Measurements from ENCODE around the gene ORM1. TPM values are rescaled to one million over a fixed set of nuclear protein-coding genes. Genes with fewer than 3 reads are reported as not detected.
A peak's percentile ranks its signal among the peaks of the same experiment; 100 is the strongest.
"Not testable (repeated sequence)": the region's sequence is repeated elsewhere in the genome, so short reads cannot be mapped to it uniquely, and the experiment has no call there.

The ORM1 gene
- not detected for total RNA-seq

DNA sequence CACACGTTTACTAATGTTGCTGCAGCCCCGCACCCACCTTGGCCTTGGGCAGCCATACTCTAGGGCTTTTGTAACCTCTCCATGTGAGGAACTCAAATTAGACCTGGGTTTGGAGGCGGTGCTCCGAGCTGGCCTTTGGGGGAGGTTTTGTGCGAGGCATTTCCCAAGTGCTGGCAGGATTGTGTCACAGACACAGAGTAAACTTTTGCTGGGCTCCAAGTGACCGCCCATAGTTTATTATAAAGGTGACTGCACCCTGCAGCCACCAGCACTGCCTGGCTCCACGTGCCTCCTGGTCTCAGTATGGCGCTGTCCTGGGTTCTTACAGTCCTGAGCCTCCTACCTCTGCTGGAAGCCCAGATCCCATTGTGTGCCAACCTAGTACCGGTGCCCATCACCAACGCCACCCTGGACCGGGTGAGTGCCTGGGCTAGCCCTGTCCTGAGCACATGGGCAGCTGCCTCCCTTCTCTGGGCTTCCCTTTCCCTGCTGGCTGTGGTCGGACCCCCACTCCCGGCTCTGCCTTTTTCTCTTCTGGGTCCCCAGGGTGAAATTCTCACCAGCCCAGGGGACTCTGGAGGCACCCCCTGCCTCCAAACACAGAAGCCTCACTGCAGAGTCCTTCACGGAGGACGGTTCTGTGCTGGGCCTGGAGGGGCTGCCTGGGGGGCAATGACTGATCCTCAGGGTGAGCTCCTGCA lies at the start of gene ORM1:
Gene ORM1 (plus strand): TSS at position 268 of the 701 bp plus-strand sequence. CDS start 36 bp downstream, at position 304.
- H3K4me3 Mint-ChIP-seq; H3K9me3 Mint-ChIP-seq (ENCODE audit: insufficient read depth); CTCF ChIA-PET; H3K36me3 Mint-ChIP-seq (ENCODE audit: low read depth); H3K27me3 Mint-ChIP-seq (ENCODE audit: low read depth); POLR2A ChIA-PET; H3K27ac Mint-ChIP-seq; H3K4me1 Mint-ChIP-seq (ENCODE audit: low read depth); DNase-seq: not testable (repeated sequence)
- ATAC-seq, result peak; percentile 23

GRCh38 chr9:114273461-114273881 lies 49.4 kb upstream of the ORM1 start:
- ChIA-PET POLR2A (no interaction called here), CTCF (interaction anchor here (1.8 kb wide), 1 partner anchor 17 kb away, joined by 7 read pairs; no protein-coding TSS in a partner anchor)
- no peak for DNase-seq
- no peaks in the 10 kb centered on the region for H3K36me3 Mint-ChIP-seq (ENCODE audit: low read depth)
- no peaks in the 10 kb centered on the region for H3K27me3 Mint-ChIP-seq (ENCODE audit: low read depth)
- H3K27ac Mint-ChIP-seq, result no peak overlapping the region
- H3K9me3 Mint-ChIP-seq (ENCODE audit: insufficient read depth), result no peaks in the 10 kb centered on the region
- ATAC-seq, result no peak
- no peaks in the 10 kb centered on the region for H3K4me1 Mint-ChIP-seq (ENCODE audit: low read depth)
- H3K4me3 Mint-ChIP-seq, result no peak overlapping the region

GRCh38 chr9:114274217-114274616 lies 48.7 kb upstream of the ORM1 start:
- ChIA-PET POLR2A (no interaction called here), CTCF (interaction anchor here (1.0 to 1.8 kb wide), 2 partner anchors 17 to 19 kb away, joined by 3 to 7 read pairs; no protein-coding TSS in a partner anchor)
- H3K27ac Mint-ChIP-seq, result no peak overlapping the region
- H3K4me1 Mint-ChIP-seq (ENCODE audit: low read depth), result no peaks in the 10 kb centered on the region
- H3K4me3 Mint-ChIP-seq, result no peak overlapping the region
- no peaks in the 10 kb centered on the region for H3K27me3 Mint-ChIP-seq (ENCODE audit: low read depth)
- no peak for ATAC-seq
- H3K9me3 Mint-ChIP-seq (ENCODE audit: insufficient read depth), result no peaks in the 10 kb centered on the region
- DNase-seq, result no peak
- no peaks in the 10 kb centered on the region for H3K36me3 Mint-ChIP-seq (ENCODE audit: low read depth)

DNA sequence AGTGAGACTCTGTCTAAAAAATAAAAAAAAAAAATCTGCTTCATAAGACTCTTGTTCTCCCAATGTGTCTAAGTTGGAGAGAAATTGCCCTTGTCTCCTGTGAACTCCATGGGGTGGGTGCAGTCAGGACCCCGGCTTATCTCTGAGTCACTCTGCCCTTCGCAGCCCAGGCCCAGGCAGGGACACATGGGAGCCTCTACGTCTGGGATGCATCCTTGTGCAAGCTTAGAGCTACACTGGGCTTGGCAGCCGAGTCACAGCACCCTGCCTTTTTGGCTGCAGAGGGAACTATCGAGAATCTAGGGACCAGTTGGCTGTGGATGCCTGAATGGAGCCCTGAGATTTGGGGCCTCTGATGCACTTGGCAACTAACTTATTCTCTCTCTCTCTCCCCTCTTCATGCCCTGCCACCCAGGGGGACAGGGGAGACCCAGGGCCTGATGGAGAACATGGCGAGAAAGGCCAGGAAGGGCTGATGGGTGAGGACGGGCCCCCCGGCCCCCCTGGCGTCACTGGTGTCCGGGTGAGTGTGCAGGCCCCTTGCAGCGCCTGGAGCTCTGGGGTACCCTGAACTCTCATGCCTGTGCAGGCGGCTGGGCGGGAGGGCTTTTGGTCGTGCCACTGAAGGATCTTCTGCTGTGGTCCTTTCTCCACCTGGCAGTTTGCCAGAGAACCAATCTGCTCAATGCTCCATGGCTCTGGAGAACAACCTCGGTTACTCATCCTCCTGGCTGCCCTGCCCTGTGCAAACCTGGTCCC lies 47.5 kb upstream of the ORM1 start:
- ChIA-PET POLR2A (no interaction called here), CTCF (interaction anchor here (0.7 kb wide), 1 partner anchor 15 kb away, joined by 3 read pairs; no protein-coding TSS in a partner anchor)
- no peak for DNase-seq
- Mint-ChIP-seq H3K4me1 (ENCODE audit: low read depth) (no peaks in the 10 kb centered on the region), H3K36me3 (ENCODE audit: low read depth) (no peaks in the 10 kb centered on the region), H3K4me3 (no peak overlapping the region), H3K27me3 (ENCODE audit: low read depth) (no peaks in the 10 kb centered on the region), H3K27ac (no peak overlapping the region), H3K9me3 (ENCODE audit: insufficient read depth) (no peaks in the 10 kb centered on the region)
- no peak for ATAC-seq

GRCh38 chr9:114276908-114277821 lies 45.7 kb upstream of the ORM1 start:
- H3K27me3 Mint-ChIP-seq (ENCODE audit: low read depth), result no peaks in the 10 kb centered on the region
- ChIA-PET CTCF (no interaction called here), POLR2A (no interaction called here)
- no peak overlapping the region for H3K4me3 Mint-ChIP-seq
- H3K9me3 Mint-ChIP-seq (ENCODE audit: insufficient read depth), result no peaks in the 10 kb centered on the region
- no peak overlapping the region for H3K27ac Mint-ChIP-seq
- H3K4me1 Mint-ChIP-seq (ENCODE audit: low read depth), result no peaks in the 10 kb centered on the region
- no peaks in the 10 kb centered on the region for H3K36me3 Mint-ChIP-seq (ENCODE audit: low read depth)
- ATAC-seq, result no peak
- DNase-seq, result no peak

- H3K27me3 Mint-ChIP-seq (ENCODE audit: low read depth), result no peaks in the 10 kb centered on the region
- H3K36me3 Mint-ChIP-seq (ENCODE audit: low read depth), result no peaks in the 10 kb centered on the region
- H3K4me1 Mint-ChIP-seq (ENCODE audit: low read depth), result peaks cover 2% of the 10 kb centered on the region
- DNase-seq (no peak), ATAC-seq (no peak)
- no peak overlapping the region for H3K4me3 Mint-ChIP-seq
- CTCF ChIA-PET, result no interaction called here
- H3K9me3 Mint-ChIP-seq (ENCODE audit: insufficient read depth), result no peaks in the 10 kb centered on the region
- H3K27ac Mint-ChIP-seq, result no peak overlapping the region
- POLR2A ChIA-PET, result no interaction called here
Observed at GRCh38 chr9:114278356-114278755, 44.5 kb upstream of the ORM1 start.

DNA sequence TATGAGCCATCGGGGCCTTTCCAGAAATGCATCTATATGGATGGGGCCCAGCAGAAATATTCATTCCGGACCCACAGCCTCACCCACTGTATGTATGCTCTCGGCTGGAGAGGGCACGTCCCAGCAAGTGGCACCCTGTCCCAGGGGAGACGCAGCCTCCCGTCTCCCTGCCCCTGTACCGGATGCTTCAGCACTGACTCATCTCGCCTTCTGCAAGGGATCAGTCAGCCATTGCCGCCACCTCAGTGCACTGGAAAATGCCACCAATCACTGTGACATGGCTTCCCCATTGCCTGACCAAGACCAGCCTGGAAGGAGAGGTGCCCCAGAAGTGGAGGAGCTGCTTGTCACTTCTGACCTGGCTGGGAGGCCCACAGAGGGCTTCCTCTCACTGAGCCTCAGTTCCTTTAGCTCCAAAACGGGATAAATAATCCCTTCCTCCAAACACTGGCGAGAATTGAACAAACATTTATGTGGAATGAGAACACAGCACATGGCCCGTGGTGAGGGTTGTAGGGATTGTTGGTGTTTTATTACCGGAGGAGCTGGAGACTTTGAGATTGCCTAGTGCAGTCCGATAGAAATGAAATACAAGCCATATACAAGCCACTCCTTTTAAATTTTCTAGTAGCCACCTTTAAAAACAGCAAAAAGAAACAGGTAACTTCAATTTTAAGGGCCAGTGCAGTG lies 43.9 kb upstream of the ORM1 start:
- ChIA-PET POLR2A (no interaction called here), CTCF (interaction anchor here (2.0 kb wide), 1 partner anchor 12 kb away, joined by 7 read pairs; no protein-coding TSS in a partner anchor)
- Mint-ChIP-seq H3K4me1 (ENCODE audit: low read depth) (peaks cover 2% of the 10 kb centered on the region), H3K27me3 (ENCODE audit: low read depth) (no peaks in the 10 kb centered on the region), H3K36me3 (ENCODE audit: low read depth) (no peaks in the 10 kb centered on the region), H3K27ac (no peak overlapping the region), H3K4me3 (no peak overlapping the region), H3K9me3 (ENCODE audit: insufficient read depth) (no peaks in the 10 kb centered on the region)
- ATAC-seq (no peak), DNase-seq (no peak)

DNA sequence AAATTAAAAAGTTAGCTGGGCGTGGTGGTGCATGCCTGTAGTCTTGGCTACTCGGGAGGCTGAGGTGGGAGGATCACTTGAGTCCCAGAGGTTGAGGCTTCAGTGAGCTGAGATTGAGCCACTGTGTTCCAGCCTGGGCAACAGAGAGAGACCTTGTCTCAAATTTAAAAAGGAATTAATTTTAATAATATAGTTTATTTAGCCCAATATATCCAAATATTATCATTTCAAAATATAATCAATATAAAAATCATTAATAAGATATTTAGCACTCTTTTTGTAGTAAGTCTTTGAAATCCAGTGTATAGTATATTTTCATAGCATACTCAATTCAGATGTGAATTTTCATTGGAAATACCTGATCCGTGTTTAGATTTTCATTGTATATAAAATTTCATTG lies 43.2 kb upstream of the ORM1 start:
- Mint-ChIP-seq H3K27ac (no peak overlapping the region), H3K4me1 (ENCODE audit: low read depth) (peaks cover 2% of the 10 kb centered on the region), H3K36me3 (ENCODE audit: low read depth) (no peaks in the 10 kb centered on the region), H3K27me3 (ENCODE audit: low read depth) (no peaks in the 10 kb centered on the region), H3K4me3 (no peak overlapping the region), H3K9me3 (ENCODE audit: insufficient read depth) (no peaks in the 10 kb centered on the region)
- DNase-seq (no peak), ATAC-seq (no peak)
- ChIA-PET CTCF (interaction anchor here (2.0 kb wide), 1 partner anchor 11 kb away, joined by 7 read pairs; no protein-coding TSS in a partner anchor), POLR2A (no interaction called here)

DNA sequence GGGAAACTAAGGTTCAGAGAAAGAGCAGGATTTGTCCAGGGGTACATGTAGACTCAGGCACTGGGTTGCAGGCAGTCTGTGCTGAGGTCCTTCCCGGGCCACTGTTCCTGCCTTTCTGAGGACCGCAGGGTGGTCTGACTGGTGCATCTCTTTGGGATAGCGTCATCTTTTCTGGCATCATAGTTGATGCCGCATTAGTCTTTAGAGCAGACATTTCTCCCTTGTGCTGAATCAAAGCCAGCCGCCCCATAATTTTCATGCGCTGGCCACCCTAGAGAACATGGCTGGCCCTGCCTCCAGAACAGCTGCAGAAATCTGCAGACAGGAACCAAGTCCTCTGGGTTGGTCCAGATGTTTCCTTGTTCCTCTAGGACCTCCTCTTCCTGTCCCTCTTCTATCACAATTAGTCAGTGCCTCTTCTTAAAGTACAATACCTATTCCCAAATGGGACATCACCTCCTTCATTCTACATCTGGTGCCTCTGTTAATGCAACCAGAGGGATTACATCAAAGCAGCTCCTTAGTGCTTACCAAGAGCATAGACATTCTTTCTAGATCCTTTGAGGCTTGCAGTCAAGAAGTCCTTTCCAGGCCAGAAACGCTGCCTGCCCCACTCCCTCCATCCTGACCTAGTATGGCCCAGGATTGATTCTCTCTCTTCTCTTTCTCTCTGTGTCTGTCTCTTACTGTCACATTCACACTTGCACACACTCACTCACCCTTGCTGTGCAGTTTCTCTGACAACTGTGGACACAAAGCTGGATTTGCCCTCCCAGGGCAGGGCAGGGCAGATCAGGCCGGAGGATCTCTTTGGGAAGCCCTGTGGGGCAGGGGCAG lies 42.0 kb upstream of the ORM1 start:
- no peaks in the 10 kb centered on the region for H3K9me3 Mint-ChIP-seq (ENCODE audit: insufficient read depth)
- no peak overlapping the region for H3K27ac Mint-ChIP-seq
- DNase-seq, result no peak
- POLR2A ChIA-PET, result no interaction called here
- no peak overlapping the region for H3K4me3 Mint-ChIP-seq
- H3K4me1 Mint-ChIP-seq (ENCODE audit: low read depth), result peaks cover 2% of the 10 kb centered on the region
- no peak for ATAC-seq
- no peaks in the 10 kb centered on the region for H3K36me3 Mint-ChIP-seq (ENCODE audit: low read depth)
- CTCF ChIA-PET, result interaction anchor here (1.0 to 2.0 kb wide), 2 partner anchors 10 kb away, joined by 4 to 7 read pairs; no protein-coding TSS in a partner anchor
- H3K27me3 Mint-ChIP-seq (ENCODE audit: low read depth), result no peaks in the 10 kb centered on the region

DNA sequence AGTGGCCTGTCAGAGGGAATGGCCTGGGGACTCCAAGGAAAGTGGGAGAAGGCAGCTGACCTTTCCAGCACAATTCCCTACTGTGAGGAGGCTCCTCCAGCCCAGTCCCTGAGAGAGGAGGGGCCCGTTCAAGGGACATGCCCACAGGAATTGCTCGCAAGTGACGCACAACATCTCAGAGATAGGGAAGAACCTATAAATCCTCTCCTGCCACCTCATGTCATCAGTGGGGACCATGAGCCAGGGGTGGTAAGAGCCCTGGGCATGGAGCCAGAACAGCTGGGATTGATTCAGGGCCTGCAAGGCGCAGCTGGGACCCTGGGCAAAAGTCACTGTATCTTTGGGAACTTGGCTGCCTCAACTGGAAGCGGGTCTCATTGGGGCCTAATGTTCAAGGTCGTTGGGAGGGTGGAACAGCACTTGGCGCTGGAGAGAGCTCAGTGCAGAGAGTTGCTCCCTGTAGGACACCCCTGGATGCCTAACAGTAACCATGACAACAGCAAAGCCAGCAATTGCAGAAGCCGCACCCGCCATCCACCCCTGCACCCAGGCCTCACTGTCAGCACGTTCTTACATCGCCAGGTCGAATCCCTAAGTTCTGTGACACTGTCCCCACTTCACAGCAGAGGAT lies 41.3 kb upstream of the ORM1 start:
- H3K27ac Mint-ChIP-seq, result no peak overlapping the region
- CTCF ChIA-PET, result interaction anchor here (1.0 kb wide), 1 partner anchor 9 kb away, joined by 4 read pairs; no protein-coding TSS in a partner anchor
- DNase-seq, result no peak
- no peak overlapping the region for H3K4me3 Mint-ChIP-seq
- POLR2A ChIA-PET, result no interaction called here
- H3K36me3 Mint-ChIP-seq (ENCODE audit: low read depth), result no peaks in the 10 kb centered on the region
- H3K9me3 Mint-ChIP-seq (ENCODE audit: insufficient read depth), result no peaks in the 10 kb centered on the region
- H3K27me3 Mint-ChIP-seq (ENCODE audit: low read depth), result no peaks in the 10 kb centered on the region
- ATAC-seq, result no peak
- peaks cover 2% of the 10 kb centered on the region for H3K4me1 Mint-ChIP-seq (ENCODE audit: low read depth)

Measured in activated CD8-positive, alpha-beta T cell treated with anti-CD3 and anti-CD28 coated beads, Interleukin-2, amount 10 ng/mL, durations not matched to agents 7 days and 5 days (primary cell).